ENCODE data around the gene DMPK. TPM values are rescaled to one million over a fixed set of nuclear protein-coding genes. Genes with fewer than 3 reads are reported as not detected.

Gene DMPK
- total and polyA plus RNA-seq, 9 of the 15 experiments (the other 6 are each of a cell fraction or from before 2014, with no cell fraction given), result 0.24 to 31.3 (median 7.3) TPM

GRCh38 chr19:45791744-45792469, 9.6 kb upstream of the DMPK start:
- TF ChIP-seq CHD1 (IDR thresholded peaks at IDR 0.05; ENCODE audit: low read length) (peak; percentile 45), RHOXF2B (CRISPR knock-in tag; conservative IDR thresholded peaks at IDR 0.05) (no peak), HNRNPK (IDR thresholded peaks at IDR 0.05; ENCODE audit: low read depth, low read length, poor library complexity, severe bottlenecking) (no peak), ZNF551 (CRISPR knock-in tag; IDR thresholded peaks at IDR 0.05) (no peak), RUNX1 (IDR thresholded peaks at IDR 0.05; ENCODE audit: low read depth) (0 out of 2 replicates have a peak, but pooled peaks have one; percentile 27), ZBTB40 (IDR thresholded peaks at IDR 0.05) (no peak), ZBTB40 (CRISPR knock-in tag; IDR thresholded peaks at IDR 0.05) (no peak), KDM5B (IDR thresholded peaks at IDR 0.05; ENCODE audit: insufficient replicate concordance, low read depth, low read length) (peak; percentile 12)
- intact Hi-C loops (cut with micrococcal nuclease) (no loop called here), in situ Hi-C loops (cut with MboI) (no loop called here)
- Histone ChIP-seq H3K9me1 (ENCODE audit: control insufficient read depth, insufficient read depth, low read length) (peaks cover 4% of the 10 kb centered on the region), H3K79me2 (ENCODE audit: control insufficient read depth, insufficient read depth, low read length) (peaks cover 19% of the 10 kb centered on the region), H3K27ac (ENCODE audit: extremely low read depth, low read depth, low read length) (peak overlapping the region; percentile 83), H3K4me2 (ENCODE audit: insufficient read depth, low read length) (peak overlapping the region; percentile 86), H3K4me1 (replicated peaks in 1 of 2; ENCODE audit: control insufficient read depth in 2 of 2, insufficient read depth in 2 of 2, low read length in 2 of 2) (peaks cover 19 to 27% of the 10 kb centered on the region in 2 experiments), H3K9ac (ENCODE audit: insufficient read depth in 1 of 2, low read depth in 2 of 2, low read length in 2 of 2) (peak overlapping the region; percentile 77 to 99), H3K27me3 (ENCODE audit: control insufficient read depth in 2 of 2, insufficient read depth in 2 of 2, low read length in 2 of 2) (no peaks in the 10 kb centered on the region), H3K9me3 (replicated peaks; ENCODE audit: control insufficient read depth, insufficient read depth, low read depth, low read length) (no peaks in the 10 kb centered on the region), H2AFZ (ENCODE audit: low read depth, low read length) (peak overlapping the region; percentile 93; the same call in 1 of the 2 replicates), H3K36me3 (ENCODE audit: control insufficient read depth, insufficient read depth, low read length) (peaks cover 38% of the 10 kb centered on the region; the same call in 2 of the 3 replicates), H4K20me1 (replicated peaks; ENCODE audit: control insufficient read depth, insufficient read depth, low read length) (peaks cover 3% of the 10 kb centered on the region), H3K4me3 (peak overlapping the region; percentile 95)
- ChIA-PET CTCF (ENCODE audit: low intra/inter-chr PET ratio) (no interaction called here), POLR2A (interaction anchor here (0.7 to 1.8 kb wide), 4 partner anchors 10 to 922 kb away, joined by 5 to 9 read pairs (median 8); partner anchors contain the start of gene DMPK)
- ATAC-seq (no peak), FAIRE-seq (no peak), DNase-seq (ENCODE audit: extremely low read depth in 1 of 4, low spot score in 3 of 4) (no peak)
- BruUV-seq (replicated peaks), result TSS peak; percentile 59
- WGBS (ENCODE audit: insufficient coverage, low coverage, missing lambda C conversion rate), result 12% methylated on average over 16 of the region's 31 CpGs

Data from K562 (cell line).